ENCODE data around the gene ZNF366. TPM values are rescaled to one million over a fixed set of nuclear protein-coding genes. Genes with fewer than 3 reads are reported as not detected.

Gene ZNF366
- polyA plus RNA-seq, 3 donors from 2014 or later, result 0.09 to 0.62 TPM; not detected in 1

- no peaks in the 10 kb centered on the region for H3K36me3 Mint-ChIP-seq
Observed at GRCh38 chr5:72494623-72495124, 12.5 kb downstream of the ZNF366 start.

GRCh38 chr5:72489536-72489935 is 17.7 kb downstream of the ZNF366 start:
- DNase-seq, result no peak
- Mint-ChIP-seq H3K36me3 (no peaks in the 10 kb centered on the region), H3K4me3 (no peak overlapping the region), H3K27me3 (ENCODE audit: low read depth in 3 of 3) (peaks cover 2 to 4% (median 2%) of the 10 kb centered on the region in 3 donors), H3K4me1 (no peaks in the 10 kb centered on the region), H3K27ac (no peak overlapping the region), H3K9me3 (peaks cover 0 to 2% (median 0%) of the 10 kb centered on the region in 6 donors)

More at GRCh38 chr5:72494623-72495124, 12.5 kb downstream of the ZNF366 start:
- no peak for DNase-seq
- Mint-ChIP-seq H3K4me1 (no peaks in the 10 kb centered on the region), H3K27me3 (ENCODE audit: low read depth in 3 of 3) (peaks cover 2 to 7% (median 3%) of the 10 kb centered on the region in 3 donors), H3K27ac (no peak overlapping the region), H3K9me3 (no peaks in the 10 kb centered on the region), H3K4me3 (no peak overlapping the region)

GRCh38 chr5:72488756-72489155 is 18.5 kb downstream of the ZNF366 start:
- H3K27ac Mint-ChIP-seq, result no peak overlapping the region
- H3K36me3 Mint-ChIP-seq, result no peaks in the 10 kb centered on the region
- no peak overlapping the region for H3K4me3 Mint-ChIP-seq
- peaks cover 0 to 4% (median 2%) of the 10 kb centered on the region in 3 donors for H3K27me3 Mint-ChIP-seq (ENCODE audit: low read depth in 3 of 3)
- no peaks in the 10 kb centered on the region for H3K4me1 Mint-ChIP-seq
- no peak for DNase-seq
- peaks cover 0 to 2% (median 0%) of the 10 kb centered on the region in 6 donors for H3K9me3 Mint-ChIP-seq

GRCh38 chr5:72487177-72487576 is 20.0 kb downstream of the ZNF366 start:
- Mint-ChIP-seq H3K27me3 (ENCODE audit: low read depth in 3 of 3) (peaks cover 2 to 5% (median 4%) of the 10 kb centered on the region in 3 donors), H3K4me1 (no peaks in the 10 kb centered on the region), H3K9me3 (peaks cover 0 to 2% (median 0%) of the 10 kb centered on the region in 6 donors), H3K27ac (no peak overlapping the region), H3K4me3 (no peak overlapping the region), H3K36me3 (no peaks in the 10 kb centered on the region)
- DNase-seq, result no peak

- no peak overlapping the region for H3K27ac Mint-ChIP-seq
- H3K4me3 Mint-ChIP-seq, result no peak overlapping the region
- no peaks in the 10 kb centered on the region for H3K4me1 Mint-ChIP-seq
- peaks cover 0 to 2% (median 0%) of the 10 kb centered on the region in 6 donors for H3K9me3 Mint-ChIP-seq
- H3K36me3 Mint-ChIP-seq, result no peaks in the 10 kb centered on the region
- H3K27me3 Mint-ChIP-seq (ENCODE audit: low read depth in 3 of 3), result peaks cover 2 to 5% (median 4%) of the 10 kb centered on the region in 3 donors
- DNase-seq, result no peak
Observed at GRCh38 chr5:72486371-72486770, 20.8 kb downstream of the ZNF366 start.

- H3K4me3 Mint-ChIP-seq, result no peak overlapping the region
- no peak overlapping the region for H3K27ac Mint-ChIP-seq
- peaks cover 2 to 4% (median 4%) of the 10 kb centered on the region in 3 donors for H3K27me3 Mint-ChIP-seq (ENCODE audit: low read depth in 3 of 3)
- peaks cover 0 to 2% (median 0%) of the 10 kb centered on the region in 6 donors for H3K9me3 Mint-ChIP-seq
- no peak for DNase-seq
- H3K36me3 Mint-ChIP-seq, result no peaks in the 10 kb centered on the region
- H3K4me1 Mint-ChIP-seq, result no peaks in the 10 kb centered on the region
Observed at GRCh38 chr5:72485430-72485974, 21.7 kb downstream of the ZNF366 start.

- Mint-ChIP-seq H3K4me1 (no peaks in the 10 kb centered on the region), H3K27ac (no peak overlapping the region), H3K27me3 (ENCODE audit: low read depth in 3 of 3) (peaks cover 0 to 5% (median 2%) of the 10 kb centered on the region in 3 donors), H3K9me3 (no peaks in the 10 kb centered on the region), H3K36me3 (no peaks in the 10 kb centered on the region), H3K4me3 (no peak overlapping the region)
- no peak for DNase-seq
Observed at GRCh38 chr5:72482046-72482445, 25.2 kb downstream of the ZNF366 start.

GRCh38 chr5:72480841-72481240 is 26.4 kb downstream of the ZNF366 start:
- Mint-ChIP-seq H3K27ac (no peak overlapping the region), H3K9me3 (no peaks in the 10 kb centered on the region), H3K4me3 (no peak overlapping the region), H3K36me3 (no peaks in the 10 kb centered on the region), H3K4me1 (no peaks in the 10 kb centered on the region), H3K27me3 (ENCODE audit: low read depth in 3 of 3) (peaks cover 0 to 11% (median 2%) of the 10 kb centered on the region in 3 donors)
- DNase-seq, result no peak

- DNase-seq, result no peak
- Mint-ChIP-seq H3K27ac (no peak overlapping the region), H3K4me1 (no peaks in the 10 kb centered on the region), H3K27me3 (ENCODE audit: low read depth in 3 of 3) (peaks cover 0 to 11% (median 2%) of the 10 kb centered on the region in 3 donors), H3K4me3 (no peak overlapping the region), H3K9me3 (no peaks in the 10 kb centered on the region), H3K36me3 (no peaks in the 10 kb centered on the region)
Observed at GRCh38 chr5:72479921-72480320, 27.3 kb downstream of the ZNF366 start.

- Mint-ChIP-seq H3K4me3 (no peak overlapping the region), H3K36me3 (no peaks in the 10 kb centered on the region), H3K4me1 (no peaks in the 10 kb centered on the region), H3K27me3 (ENCODE audit: low read depth in 3 of 3) (peaks cover 0 to 11% (median 2%) of the 10 kb centered on the region in 3 donors), H3K9me3 (no peaks in the 10 kb centered on the region), H3K27ac (no peak overlapping the region)
- no peak for DNase-seq
Observed at GRCh38 chr5:72478684-72479083, 28.5 kb downstream of the ZNF366 start.

- no peak for DNase-seq
- no peaks in the 10 kb centered on the region for H3K4me1 Mint-ChIP-seq
- no peak overlapping the region for H3K27ac Mint-ChIP-seq
- H3K9me3 Mint-ChIP-seq, result no peaks in the 10 kb centered on the region
- H3K27me3 Mint-ChIP-seq (ENCODE audit: low read depth in 3 of 3), result peaks cover 0 to 8% (median 2%) of the 10 kb centered on the region in 3 donors
- H3K4me3 Mint-ChIP-seq, result no peak overlapping the region
- no peaks in the 10 kb centered on the region for H3K36me3 Mint-ChIP-seq
Observed at GRCh38 chr5:72478276-72478675, 28.9 kb downstream of the ZNF366 start.

- Mint-ChIP-seq H3K4me1 (no peaks in the 10 kb centered on the region), H3K27me3 (ENCODE audit: low read depth in 3 of 3) (peaks cover 0 to 8% (median 4%) of the 10 kb centered on the region in 3 donors), H3K36me3 (no peaks in the 10 kb centered on the region), H3K4me3 (no peak overlapping the region), H3K27ac (no peak overlapping the region), H3K9me3 (no peaks in the 10 kb centered on the region)
- DNase-seq, result no peak
Observed at GRCh38 chr5:72477644-72478043, 29.6 kb downstream of the ZNF366 start.

GRCh38 chr5:72477176-72477575 is 30.0 kb downstream of the ZNF366 start:
- no peaks in the 10 kb centered on the region for H3K4me1 Mint-ChIP-seq
- H3K4me3 Mint-ChIP-seq, result no peak overlapping the region
- DNase-seq, result no peak
- H3K9me3 Mint-ChIP-seq, result no peaks in the 10 kb centered on the region
- no peaks in the 10 kb centered on the region for H3K36me3 Mint-ChIP-seq
- no peak overlapping the region for H3K27ac Mint-ChIP-seq
- H3K27me3 Mint-ChIP-seq (ENCODE audit: low read depth in 3 of 3), result peaks cover 0 to 8% (median 2%) of the 10 kb centered on the region in 3 donors

GRCh38 chr5:72476721-72477120 is 30.5 kb downstream of the ZNF366 start:
- Mint-ChIP-seq H3K4me1 (no peaks in the 10 kb centered on the region), H3K27ac (no peak overlapping the region), H3K4me3 (no peak overlapping the region), H3K27me3 (ENCODE audit: low read depth in 3 of 3) (peaks cover 0 to 8% (median 2%) of the 10 kb centered on the region in 3 donors), H3K36me3 (no peaks in the 10 kb centered on the region), H3K9me3 (no peaks in the 10 kb centered on the region)
- DNase-seq, result no peak

GRCh38 chr5:72476275-72476674 is 30.9 kb downstream of the ZNF366 start:
- no peaks in the 10 kb centered on the region for H3K36me3 Mint-ChIP-seq

More at GRCh38 chr5:72476275-72476674, 30.9 kb downstream of the ZNF366 start:
- no peak for DNase-seq
- Mint-ChIP-seq H3K27ac (no peak overlapping the region), H3K4me3 (no peak overlapping the region), H3K9me3 (no peaks in the 10 kb centered on the region), H3K27me3 (ENCODE audit: low read depth in 3 of 3) (peaks cover 0 to 10% (median 2%) of the 10 kb centered on the region in 3 donors), H3K4me1 (no peaks in the 10 kb centered on the region)
